GM12878 (cell line): ENCODE data around the gene IDH3A. TPM values are rescaled to one million over a fixed set of nuclear protein-coding genes. Genes with fewer than 3 reads are reported as not detected.

Experiments
- ATAC-seq: fragments of 200-7000 bp; cut with Tn5 transposase; 3 replicates; pipeline ENCODE4 v1.9.1; 2020; ENCODE audit warnings: mild to moderate bottlenecking, moderate library complexity
- BruUV-seq: library from RNA; stranded (reverse); fragments of 400-500 nt; replicated peaks from 2 replicates; lab custom pipeline; 2021; lab: Mats Ljungman, UMichigan
- CTCF ChIA-PET: fragments of 300-600 bp; sonication (Branson Sonifier 250); formaldehyde crosslinking; extraction: SDS; loops from one replicate; lab custom pipeline; 2021; ENCODE audit warnings: inconsistent platforms; lab: Yijun Ruan, JAX
- POLR2A ChIA-PET: fragments of 350-600 bp; formaldehyde crosslinking; extraction: SDS; loops from one replicate; lab custom pipeline; 2021; ENCODE audit warnings: inconsistent platforms; lab: Charles Lee
- RAD21 ChIA-PET: fragments of 300-600 bp; sonication (Branson Sonifier 250); formaldehyde crosslinking; loops from one replicate; lab custom pipeline; 2023; ENCODE audit warnings: antibody characterized with exemption; ENCODE audit not compliant: unreplicated experiment; lab: Charles Lee
- SMC1A ChIA-PET: fragments of 300-600 bp; sonication (Branson Sonifier 250); formaldehyde crosslinking; loops from one replicate; lab custom pipeline; 2023; ENCODE audit not compliant: unreplicated experiment, uncharacterized antibody; lab: Charles Lee
- DNase-seq: peaks from one replicate; pipeline ENCODE4 v3.0.0-alpha.2; 2011; ENCODE audit warnings: low read depth, low spot score
- FAIRE-seq: peaks from 3 replicates; lab custom pipeline; 2011; peaks lifted over from hg19 to GRCh38; lab: Jason Lieb, UNC
- H2AFZ ChIP-seq: 2 replicates; pipeline ENCODE4 v1.6.0; 2011; ENCODE audit warnings: low read depth, low read length, control low read depth; ENCODE audit not compliant: control insufficient read depth
- H3K27ac ChIP-seq: 2 replicates; pipeline ENCODE4 v1.5.1; 2011; ENCODE audit warnings: control low read depth; ENCODE audit not compliant: control insufficient read depth, insufficient read depth
- H3K27me3 ChIP-seq, 2 experiments: replicated peaks in 1 of 2; 2 replicates each; pipeline versions ENCODE4 v1.6.0 to v1.6.1; 2011; ENCODE audit warnings: low read length in 1 of 2; ENCODE audit not compliant: control insufficient read depth in 2 of 2, insufficient read depth in 2 of 2
- H3K36me3 ChIP-seq, 2 experiments: 2 replicates each; pipeline ENCODE4 v1.5.1; 2011; ENCODE audit warnings: low read length in 1 of 2; ENCODE audit not compliant: control insufficient read depth in 2 of 2, insufficient read depth in 2 of 2
- H3K4me1 ChIP-seq: 2 replicates; pipeline ENCODE4 v1.6.1; 2011; ENCODE audit warnings: mild to moderate bottlenecking, low read length, moderate library complexity, mixed read lengths; ENCODE audit not compliant: control insufficient read depth, insufficient read depth
- H3K4me2 ChIP-seq: 2 replicates; pipeline ENCODE4 v1.6.0; 2011; ENCODE audit warnings: control low read depth; ENCODE audit not compliant: control insufficient read depth, insufficient read depth
- H3K4me3 ChIP-seq: fragments of 200-600 bp; sonication (generic); 2 replicates; pipeline ENCODE4 v1.5.1; 2016
- H3K79me2 ChIP-seq: 2 replicates; pipeline ENCODE4 v1.6.0; 2011; ENCODE audit warnings: low read length; ENCODE audit not compliant: control insufficient read depth, insufficient read depth
- H3K9ac ChIP-seq: 2 replicates; pipeline ENCODE4 v1.8.0; 2011; ENCODE audit warnings: low read length, control low read depth, mixed read lengths; ENCODE audit not compliant: control insufficient read depth, insufficient read depth
- H3K9me3 ChIP-seq: replicated peaks from 3 replicates; pipeline ENCODE4 v1.5.1; 2011; ENCODE audit warnings: mild to moderate bottlenecking, low read length; ENCODE audit not compliant: control insufficient read depth, insufficient read depth
- H4K20me1 ChIP-seq: 2 replicates; pipeline ENCODE4 v1.6.0; 2011; ENCODE audit not compliant: control insufficient read depth, insufficient read depth
- ATF7 ChIP-seq: fragments of 450-650 bp; IDR thresholded peaks from 2 replicates; pipeline ENCODE4 v1.6.1; 2016; ENCODE audit warnings: low read depth, mild to moderate bottlenecking
- BACH1 ChIP-seq: fragments of 450-650 bp; IDR thresholded peaks from 2 replicates; pipeline ENCODE4 v1.6.1; 2017; ENCODE audit warnings: mild to moderate bottlenecking, borderline replicate concordance
- CBFB ChIP-seq: IDR thresholded peaks from 2 replicates; pipeline ENCODE4 v1.6.1; 2016; ENCODE audit warnings: antibody characterized with exemption, low read depth
- CHD2 ChIP-seq: IDR thresholded peaks from 2 replicates; pipeline ENCODE4 v1.6.1; 2011; ENCODE audit warnings: low read depth, low read length, improper control_type of control experiment, borderline replicate concordance
- CREM ChIP-seq: IDR thresholded peaks from 2 replicates; pipeline ENCODE4 v1.6.1; 2014; ENCODE audit warnings: antibody characterized with exemption, low read depth
- GATAD2B ChIP-seq: fragments of 450-650 bp; conservative IDR thresholded peaks from 2 replicates; pipeline ENCODE4 v1.6.1; 2017; ENCODE audit warnings: low read depth, mild to moderate bottlenecking, moderate library complexity
- KDM1A ChIP-seq: fragments of 200-600 bp; sonication (generic); IDR thresholded peaks from 2 replicates; pipeline ENCODE4 v1.6.1; 2016; ENCODE audit warnings: borderline replicate concordance
- PAX5 ChIP-seq: IDR thresholded peaks from 2 replicates; pipeline ENCODE4 v1.6.1; 2011; ENCODE audit warnings: low read depth, low read length, borderline replicate concordance
- PML ChIP-seq: IDR thresholded peaks from 2 replicates; pipeline ENCODE4 v1.6.1; 2012; ENCODE audit warnings: low read length, inconsistent platforms
- TBL1XR1 ChIP-seq: IDR thresholded peaks from 2 replicates; pipeline ENCODE4 v1.6.1; 2012; ENCODE audit warnings: low read depth, low read length, improper control_type of control experiment
- TCF12 ChIP-seq: IDR thresholded peaks from 2 replicates; pipeline ENCODE4 v1.6.1; 2011; ENCODE audit warnings: low read depth, mild to moderate bottlenecking, low read length
- WRNIP1 ChIP-seq: IDR thresholded peaks from 2 replicates; pipeline ENCODE4 v1.6.1; 2011; ENCODE audit warnings: low read depth, low read length, improper control_type of control experiment, borderline replicate concordance
- ZSCAN29 ChIP-seq: fragments of 450-650 bp; IDR thresholded peaks from 2 replicates; pipeline ENCODE4 v1.6.1; 2017; ENCODE audit warnings: mild to moderate bottlenecking, moderate library complexity
- WGBS: methylation state at CpG from one replicate; pipeline ENCODE4 v1.1.6; 2016; ENCODE audit warnings: low lambda C conversion rate; ENCODE audit not compliant: insufficient replicate concordance, insufficient coverage; ENCODE audit errors: missing lambda C conversion rate; 5-methylcytosine and 5-hydroxymethylcytosine counted together
- in situ Hi-C: fragments of 300-500 bp; cut with MboI; formaldehyde crosslinking; loops from 9 replicates; pipeline ENCODE4 v1.14.3; 2018; ENCODE audit warnings: mixed read lengths
- intact Hi-C: fragments of 100-400 bp; cut with micrococcal nuclease; formaldehyde crosslinking; loops from one replicate; pipeline ENCODE4 v1.14.2; 2022; ENCODE audit not compliant: unreplicated experiment
- polyA plus RNA-seq, 11 experiments: library from polyadenylated mRNA; depleted of rRNA in 4 of 11; unstranded in 6 of 11; stranded (reverse) in 5 of 11; fragments of >200 nt; fragmentation: Nextera tagmentation in 4 of 11; fragmentation: Illumina TruSeq in 1 of 11; extraction: Ambion mirVana in 4 of 11; extraction: Trizol in 1 of 11; gene quantifications; 1 replicate in 1 of 11; 2 replicates in 10 of 11; pipeline versions ENCODE4 v1.2.1 to v1.2.3, GENCODE V29; 2011 to 2016; ENCODE audit warnings: inconsistent platforms in 2 of 11, missing spikeins in 2 of 11, low read depth in 1 of 11
- total RNA-seq, 4 experiments: library from RNA; depleted of rRNA in 3 of 4; stranded (reverse); fragments of >200 nt in 3 of 4; fragmentation: Illumina TruSeq in 1 of 4; extraction: Trizol in 1 of 4; gene quantifications; 2 replicates each; pipeline versions ENCODE4 v1.2.1 to v1.2.3, GENCODE V29; 2013 to 2021
- TF ChIP-seq, protein P1 (sequence below): fragments of 450-650 bp; IDR thresholded peaks from 2 replicates; pipeline ENCODE4 v1.6.1; 2017; ENCODE audit warnings: mild to moderate bottlenecking, low read depth, inconsistent platforms; ENCODE audit not compliant: poor library complexity, severe bottlenecking
- TF ChIP-seq, protein P2 (sequence below): IDR thresholded peaks from 2 replicates; pipeline ENCODE4 v1.6.1; 2012; ENCODE audit warnings: low read depth, low read length, improper control_type of control experiment

IDH3A gene
- total and polyA plus RNA-seq, 10 of the 15 experiments (the other 5 are each of a cell fraction or from before 2014, with no cell fraction given), result 83.9 to 254 (median 195) TPM

DNA sequence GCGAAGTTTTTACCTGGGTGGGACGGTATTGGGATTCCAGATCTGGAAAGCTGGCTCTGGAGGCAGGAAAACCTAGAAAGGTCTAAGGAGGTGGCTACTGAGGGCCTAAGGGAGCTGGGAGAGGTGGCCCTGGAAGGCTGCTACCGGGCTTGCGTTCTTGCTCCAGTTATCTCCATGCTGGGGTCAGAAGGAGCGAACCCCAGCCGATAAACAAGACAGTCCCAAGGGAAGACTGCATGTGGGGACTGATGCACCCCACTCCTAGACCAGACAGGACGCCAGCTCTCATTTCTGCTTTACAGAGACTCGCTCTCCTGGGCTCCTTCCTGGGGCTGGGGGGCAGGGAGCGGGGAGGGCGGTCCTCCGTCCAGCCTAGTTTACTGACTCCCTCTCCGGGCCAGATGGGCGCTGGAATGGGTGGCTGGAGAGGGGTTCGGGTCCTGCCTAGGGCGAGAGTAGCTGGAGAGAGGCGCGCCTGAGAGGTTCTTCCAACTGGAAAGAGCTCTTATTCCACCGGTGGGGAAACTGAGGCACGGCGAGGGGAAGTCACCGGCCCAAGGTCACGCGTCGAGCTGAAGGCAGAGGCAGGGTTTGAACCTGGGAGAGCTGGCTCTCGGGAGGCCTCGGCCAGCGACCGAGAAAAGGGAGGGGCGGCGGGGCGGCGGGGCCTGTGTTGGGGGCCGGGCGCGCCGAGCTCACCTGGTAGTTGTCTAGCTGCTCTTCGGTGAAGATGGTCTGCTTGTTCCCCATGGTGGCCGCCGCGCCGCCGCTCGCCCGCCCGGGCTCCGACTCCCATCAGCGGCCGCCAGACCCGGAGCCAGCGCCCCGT, 18.5 kb upstream of the IDH3A start (continued):
- TF ChIP-seq TCF12, result no peak
- TF ChIP-seq WRNIP1, result no peak
- TF ChIP-seq, all 136 proteins: peak for 0

DNA sequence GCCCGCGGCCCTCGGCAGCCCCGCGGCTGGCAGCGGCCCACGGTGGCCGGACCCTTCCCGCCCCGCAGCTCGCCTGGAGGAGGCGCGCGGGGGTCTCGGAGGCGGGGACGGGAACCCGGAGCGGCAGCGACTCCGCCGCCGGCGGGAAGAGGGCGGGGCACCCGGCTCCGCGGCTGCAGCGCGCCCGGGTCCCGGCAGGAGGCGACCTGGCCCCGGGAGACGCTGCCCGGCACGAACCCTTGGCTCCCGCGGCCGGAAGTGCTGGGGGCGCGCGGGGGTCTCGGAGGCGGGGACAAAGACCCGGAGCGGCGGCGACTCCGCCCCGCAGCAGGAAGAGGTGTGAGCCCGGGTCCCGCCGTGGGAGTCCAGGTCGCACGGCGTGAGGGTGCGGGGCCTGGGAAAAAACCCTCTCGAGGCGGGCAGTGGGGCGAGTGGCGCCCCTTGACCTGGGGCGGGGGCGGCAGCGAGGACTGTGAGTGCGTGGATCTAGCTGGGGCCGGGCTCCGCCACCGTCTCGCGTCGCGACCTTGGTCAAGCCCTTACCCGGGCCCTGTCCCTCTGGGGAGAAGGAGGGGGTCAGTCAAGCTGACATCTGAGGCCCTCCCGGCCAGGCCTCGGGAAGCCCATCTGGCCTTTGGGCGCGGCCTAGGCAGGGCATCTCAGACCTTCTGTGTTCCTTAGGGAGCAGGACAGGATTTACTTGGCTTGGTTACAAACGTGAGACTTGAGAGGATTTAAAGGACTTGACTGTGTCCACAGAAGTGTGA, 17.7 kb upstream of the IDH3A start, which contains the start of gene CIB2:
Gene CIB2 (minus strand): TSS at position 151 of the 767 bp plus-strand sequence. CDS start 230 bp downstream, outside the sequence.
- CTCF ChIA-PET, result interaction anchor here (0.6 to 7.0 kb wide), 29 partner anchors 9 to 291 kb away, joined by 3 to 200 read pairs (median 4); partner anchors contain the start of genes DNAJA4 and IDH3A
- H3K4me1 ChIP-seq, result peaks cover 5% of the 10 kb centered on the region
- in situ Hi-C loops (no loop called here), intact Hi-C loops (loop anchor here (1.0 to 2.0 kb wide), 3 partner anchors 17 to 110 kb away; partner anchors contain the start of gene IDH3A)
- no peak for DNase-seq
- H4K20me1 ChIP-seq, result no peaks in the 10 kb centered on the region
- SMC1A ChIA-PET, result interaction anchor here (0.6 to 4.4 kb wide), 20 partner anchors 8 to 110 kb away, joined by 3 to 57 read pairs (median 4); partner anchors contain the start of gene IDH3A
- POLR2A ChIA-PET, result interaction anchor here (0.7 to 1.1 kb wide), 6 partner anchors 10 to 64 kb away, joined by 3 to 9 read pairs (median 4); partner anchors contain the start of gene IDH3A
- peak within 1 kb of the TSS; percentile 72 for H3K27ac ChIP-seq
- no peaks in the 10 kb centered on the region for H3K79me2 ChIP-seq
- H3K4me3 ChIP-seq, result peak within 1 kb of the TSS; percentile 88
- H3K9ac ChIP-seq, result peak within 1 kb of the TSS; percentile 91
- no peaks in the 10 kb centered on the region for H3K9me3 ChIP-seq
- ATAC-seq, result peak; percentile 93
- RAD21 ChIA-PET, result interaction anchor here (0.6 to 9.5 kb wide), 23 partner anchors 8 to 167 kb away, joined by 3 to 147 read pairs (median 4); partner anchors contain the start of gene IDH3A
- FAIRE-seq, result no peak
- H3K36me3 ChIP-seq, result no peaks in the 10 kb centered on the region
- H3K27me3 ChIP-seq, result no peaks in the 10 kb centered on the region
- TSS peak; percentile 89 for BruUV-seq
- peak within 1 kb of the TSS; percentile 88 for H2AFZ ChIP-seq
- H3K4me2 ChIP-seq, result peak within 1 kb of the TSS; percentile 89
- 2% methylated on average over 68 of the region's 79 CpGs for WGBS
- TF ChIP-seq ZSCAN29 (peak; percentile 32; the same call in 1 of the 2 replicates), CHD2 (no peak), CREM (no peak), BACH1 (peak; percentile 73), TBL1XR1 (no peak), ATF7 (no peak), PML (no peak), KDM1A (no peak), PAX5 (no peak), CBFB (no peak), GATAD2B (peak; percentile 99)
- TF ChIP-seq, protein P1, sequence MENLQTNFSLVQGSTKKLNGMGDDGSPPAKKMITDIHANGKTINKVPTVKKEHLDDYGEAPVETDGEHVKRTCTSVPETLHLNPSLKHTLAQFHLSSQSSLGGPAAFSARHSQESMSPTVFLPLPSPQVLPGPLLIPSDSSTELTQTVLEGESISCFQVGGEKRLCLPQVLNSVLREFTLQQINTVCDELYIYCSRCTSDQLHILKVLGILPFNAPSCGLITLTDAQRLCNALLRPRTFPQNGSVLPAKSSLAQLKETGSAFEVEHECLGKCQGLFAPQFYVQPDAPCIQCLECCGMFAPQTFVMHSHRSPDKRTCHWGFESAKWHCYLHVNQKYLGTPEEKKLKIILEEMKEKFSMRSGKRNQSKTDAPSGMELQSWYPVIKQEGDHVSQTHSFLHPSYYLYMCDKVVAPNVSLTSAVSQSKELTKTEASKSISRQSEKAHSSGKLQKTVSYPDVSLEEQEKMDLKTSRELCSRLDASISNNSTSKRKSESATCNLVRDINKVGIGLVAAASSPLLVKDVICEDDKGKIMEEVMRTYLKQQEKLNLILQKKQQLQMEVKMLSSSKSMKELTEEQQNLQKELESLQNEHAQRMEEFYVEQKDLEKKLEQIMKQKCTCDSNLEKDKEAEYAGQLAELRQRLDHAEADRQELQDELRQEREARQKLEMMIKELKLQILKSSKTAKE, result no peak
- TF ChIP-seq, protein P2, sequence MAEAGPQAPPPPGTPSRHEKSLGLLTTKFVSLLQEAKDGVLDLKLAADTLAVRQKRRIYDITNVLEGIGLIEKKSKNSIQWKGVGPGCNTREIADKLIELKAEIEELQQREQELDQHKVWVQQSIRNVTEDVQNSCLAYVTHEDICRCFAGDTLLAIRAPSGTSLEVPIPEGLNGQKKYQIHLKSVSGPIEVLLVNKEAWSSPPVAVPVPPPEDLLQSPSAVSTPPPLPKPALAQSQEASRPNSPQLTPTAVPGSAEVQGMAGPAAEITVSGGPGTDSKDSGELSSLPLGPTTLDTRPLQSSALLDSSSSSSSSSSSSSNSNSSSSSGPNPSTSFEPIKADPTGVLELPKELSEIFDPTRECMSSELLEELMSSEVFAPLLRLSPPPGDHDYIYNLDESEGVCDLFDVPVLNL, result no peak
